SU-DHL-6 (cell line): Measurements from ENCODE around the gene TBL2.

ENCODE experiments used
- H2AFZ ChIP-seq: fragments of 200-600 bp; sonication (generic); 2 replicates; pipeline ENCODE4 v1.6.1; 2014; ENCODE audit warnings: low read depth, mild to moderate bottlenecking, moderate library complexity, mixed read lengths, antibody characterized with exemption, low read length; ENCODE audit not compliant: severe bottlenecking
- H3F3A ChIP-seq: fragments of 200-600 bp; shearing (Covaris generic); 2 replicates; pipeline ENCODE4 v1.6.0; 2016; ENCODE audit warnings: antibody characterized with exemption, mild to moderate bottlenecking; ENCODE audit not compliant: insufficient read depth
- H3K27ac ChIP-seq: fragments of 200-600 bp; sonication (generic); 2 replicates; pipeline ENCODE4 v1.5.1; 2016; ENCODE audit warnings: low read depth, mild to moderate bottlenecking, low read length, moderate library complexity, mixed read lengths
- H3K27me3 ChIP-seq: fragments of 200-600 bp; sonication (generic), shearing (Covaris generic); 2 replicates; pipeline ENCODE4 v1.6.0; 2014; ENCODE audit warnings: mild to moderate bottlenecking, low read length
- H3K36me3 ChIP-seq: fragments of 200-600 bp; sonication (generic); 2 replicates; pipeline ENCODE4 v1.6.1; 2014; ENCODE audit warnings: mild to moderate bottlenecking, low read length, mixed read lengths
- H3K4me2 ChIP-seq: fragments of 300-600, 200-600 bp; shearing (Covaris generic), sonication (generic); 2 replicates; pipeline ENCODE4 v1.6.0; 2014; ENCODE audit warnings: low read length, low read depth, mild to moderate bottlenecking; ENCODE audit not compliant: poor library complexity, severe bottlenecking
- H3K4me3 ChIP-seq: fragments of 200-600 bp; sonication (generic); 2 replicates; pipeline ENCODE4 v1.5.1; 2014; ENCODE audit warnings: antibody characterized with exemption, low read length, mild to moderate bottlenecking, mixed read lengths; ENCODE audit not compliant: insufficient read depth, poor library complexity, severe bottlenecking
- H3K79me2 ChIP-seq: fragments of 200-600 bp; sonication (generic); 2 replicates; pipeline ENCODE4 v1.6.1; 2014; ENCODE audit warnings: mild to moderate bottlenecking, low read length, moderate library complexity; ENCODE audit not compliant: insufficient read depth
- H3K9ac ChIP-seq: fragments of 200-600 bp; sonication (generic); 2 replicates; pipeline ENCODE4 v1.7.0; 2014; ENCODE audit warnings: mild to moderate bottlenecking, low read length
- H3K9me2 ChIP-seq: fragments of 200-600 bp; sonication (generic); replicated peaks from 2 replicates; pipeline ENCODE4 v1.6.1; 2014; ENCODE audit warnings: low read length; ENCODE audit not compliant: insufficient read depth
- H3K9me3 ChIP-seq: fragments of 200-600 bp; sonication (generic); 2 replicates; pipeline ENCODE4 v1.6.1; 2014; ENCODE audit warnings: low read length, mixed read lengths; ENCODE audit not compliant: insufficient read depth
- H4K20me1 ChIP-seq: fragments of 200-600 bp; sonication (generic); 2 replicates; pipeline ENCODE4 v1.6.1; 2014; ENCODE audit warnings: low read depth, mild to moderate bottlenecking, antibody characterized with exemption, low read length, moderate library complexity, mixed read lengths
- EZH2phosphoT487 ChIP-seq: fragments of 200-600 bp; sonication (generic), shearing (Covaris generic); conservative IDR thresholded peaks from 2 replicates; pipeline ENCODE4 v1.6.1; 2018; ENCODE audit warnings: mild to moderate bottlenecking, antibody characterized with exemption, low read length, moderate library complexity, mixed read lengths
- TF ChIP-seq, protein P1 (sequence below): fragments of 200-600 bp; sonication (generic); IDR thresholded peaks from one replicate; pipeline ENCODE4 v1.5.1; 2017; ENCODE audit warnings: antibody characterized with exemption, mild to moderate bottlenecking, low read length, moderate library complexity; ENCODE audit not compliant: insufficient read depth, poor library complexity, severe bottlenecking

Gene TBL2

DNA sequence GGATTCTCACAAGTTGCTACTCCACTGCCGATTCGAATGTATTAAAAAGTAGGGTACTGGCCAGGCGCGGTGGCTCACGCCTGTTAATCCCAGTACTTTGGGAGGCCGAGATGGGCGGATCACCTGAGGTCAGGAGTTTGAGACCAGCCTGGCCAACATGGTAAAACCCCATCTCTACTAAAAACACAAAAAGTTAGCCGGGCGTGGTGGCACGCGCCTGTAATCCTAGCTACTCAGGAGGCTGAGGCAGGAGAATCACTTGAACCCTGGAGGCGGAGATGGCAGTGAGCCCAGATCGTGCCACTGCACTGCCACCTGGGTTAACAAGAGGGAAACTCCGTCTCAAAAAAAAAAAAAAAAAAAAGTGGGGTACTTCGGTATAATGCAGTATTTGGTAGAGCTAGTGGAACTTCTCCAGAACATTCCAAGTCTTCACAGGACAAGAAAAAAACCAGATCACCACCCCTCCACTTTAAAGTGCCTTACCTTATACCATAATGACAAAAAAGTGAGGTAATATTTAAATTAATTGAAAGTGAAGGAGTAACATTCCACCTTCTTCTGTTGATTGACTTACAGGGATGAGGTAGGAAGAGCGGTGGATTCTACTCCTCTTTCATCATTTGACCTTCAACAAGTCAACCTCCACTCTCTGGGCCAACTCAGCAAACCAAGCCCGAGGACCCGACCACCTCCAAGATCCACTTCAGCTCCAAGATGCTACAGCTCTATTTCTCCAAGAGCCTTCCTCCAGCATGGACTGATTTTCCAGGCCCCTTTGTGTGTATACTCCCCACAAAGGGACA, 58.3 kb downstream of the TBL2 start:
- Histone ChIP-seq H3K36me3 (peaks cover 32% of the 10 kb centered on the region), H3K9me2 (no peaks in the 10 kb centered on the region), H3K79me2 (peaks cover 72% of the 10 kb centered on the region), H2AFZ (no peak overlapping the region), H3K27me3 (no peaks in the 10 kb centered on the region), H3K9me3 (no peaks in the 10 kb centered on the region), H3K9ac (peak overlapping the region; percentile 99), H3K4me3 (peak overlapping the region; percentile 72), H3K4me2 (peak overlapping the region; percentile 92), H4K20me1 (peaks cover 22% of the 10 kb centered on the region), H3K27ac (peak overlapping the region; percentile 81), H3F3A (peaks cover 18% of the 10 kb centered on the region)
- no peak for TF ChIP-seq EZH2phosphoT487
- TF ChIP-seq, protein P1, sequence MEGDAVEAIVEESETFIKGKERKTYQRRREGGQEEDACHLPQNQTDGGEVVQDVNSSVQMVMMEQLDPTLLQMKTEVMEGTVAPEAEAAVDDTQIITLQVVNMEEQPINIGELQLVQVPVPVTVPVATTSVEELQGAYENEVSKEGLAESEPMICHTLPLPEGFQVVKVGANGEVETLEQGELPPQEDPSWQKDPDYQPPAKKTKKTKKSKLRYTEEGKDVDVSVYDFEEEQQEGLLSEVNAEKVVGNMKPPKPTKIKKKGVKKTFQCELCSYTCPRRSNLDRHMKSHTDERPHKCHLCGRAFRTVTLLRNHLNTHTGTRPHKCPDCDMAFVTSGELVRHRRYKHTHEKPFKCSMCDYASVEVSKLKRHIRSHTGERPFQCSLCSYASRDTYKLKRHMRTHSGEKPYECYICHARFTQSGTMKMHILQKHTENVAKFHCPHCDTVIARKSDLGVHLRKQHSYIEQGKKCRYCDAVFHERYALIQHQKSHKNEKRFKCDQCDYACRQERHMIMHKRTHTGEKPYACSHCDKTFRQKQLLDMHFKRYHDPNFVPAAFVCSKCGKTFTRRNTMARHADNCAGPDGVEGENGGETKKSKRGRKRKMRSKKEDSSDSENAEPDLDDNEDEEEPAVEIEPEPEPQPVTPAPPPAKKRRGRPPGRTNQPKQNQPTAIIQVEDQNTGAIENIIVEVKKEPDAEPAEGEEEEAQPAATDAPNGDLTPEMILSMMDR = no peak

DNA sequence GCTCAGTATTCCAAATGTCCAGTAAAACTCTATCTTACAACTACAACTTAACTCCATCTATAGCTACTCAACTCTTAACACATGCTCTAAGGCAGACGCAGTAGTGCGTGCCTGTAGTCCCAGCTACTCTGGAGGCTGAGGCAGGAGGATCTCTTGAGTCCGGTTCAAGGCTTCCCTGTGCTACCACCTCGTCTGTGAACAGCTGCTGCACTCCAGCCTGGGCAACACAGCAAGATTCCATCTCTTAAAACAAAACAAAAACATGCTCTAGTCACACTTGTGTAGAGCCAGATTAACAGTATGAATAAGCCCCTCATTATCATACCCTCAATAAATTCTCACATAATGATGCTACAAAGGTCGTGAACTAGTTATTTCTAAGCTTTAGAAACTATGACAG, 59.9 kb downstream of the TBL2 start:
- H3K9me2 ChIP-seq = no peaks in the 10 kb centered on the region
- peaks cover 86% of the 10 kb centered on the region for H3K79me2 ChIP-seq
- TF ChIP-seq EZH2phosphoT487 = no peak
- TF ChIP-seq, protein P1 = no peak
- peak overlapping the region; percentile 99; the same call in 1 of the 2 replicates for H3K9ac ChIP-seq
- no peaks in the 10 kb centered on the region for H3K9me3 ChIP-seq
- H3K27ac ChIP-seq = no peak overlapping the region
- peak overlapping the region; percentile 72 for H3K4me3 ChIP-seq
- peaks cover 9% of the 10 kb centered on the region; the same call in 1 of the 2 replicates for H3F3A ChIP-seq
- H3K36me3 ChIP-seq = peaks cover 43% of the 10 kb centered on the region
- H2AFZ ChIP-seq = no peak overlapping the region
- peaks cover 28% of the 10 kb centered on the region for H4K20me1 ChIP-seq
- H3K27me3 ChIP-seq = no peaks in the 10 kb centered on the region
- H3K4me2 ChIP-seq = peak overlapping the region; percentile 92
